Transverse colon (tissue), 4 donors: ENCODE measurements around the gene GLT8D2. TPM values are rescaled to one million over a fixed set of nuclear protein-coding genes. Genes with fewer than 3 reads are reported as not detected.

Experiments used
- DNase-seq: peaks from one replicate; pipeline ENCODE4 v3.0.0-alpha.2; 2019
- H3K27ac ChIP-seq, 4 donors: fragments of 200-600 bp; sonication (generic); 2 replicates each; pipeline ENCODE4 v1.5.1; 2016 to 2018; ENCODE audit warnings: inconsistent platforms in 4 of 4
- H3K27me3 ChIP-seq: fragments of 200-600 bp; sonication (generic); 2 replicates; pipeline ENCODE4 v1.5.1; 2017; ENCODE audit warnings: inconsistent platforms
- H3K36me3 ChIP-seq, 4 donors: fragments of 200-600 bp; sonication (generic); 2 replicates each; pipeline ENCODE4 v1.5.1; 2017 to 2019; ENCODE audit warnings: inconsistent platforms in 4 of 4
- H3K4me1 ChIP-seq, 4 donors: fragments of 200-600 bp; sonication (generic); 2 replicates each; pipeline ENCODE4 v1.5.1; 2017 to 2020; ENCODE audit warnings: inconsistent platforms in 4 of 4
- H3K4me3 ChIP-seq, 4 donors: fragments of 200-600 bp; sonication (generic); 1 replicate in 1 of 4; 2 replicates in 3 of 4; pipeline versions ENCODE4 v1.5.1 to v1.6.1; 2017 to 2019; ENCODE audit warnings: inconsistent platforms in 4 of 4
- H3K9me3 ChIP-seq, 2 donors: fragments of 200-600 bp; sonication (generic); 2 replicates each; pipeline ENCODE4 v1.5.1; 2017 to 2019; ENCODE audit warnings: inconsistent platforms in 2 of 2
- EP300 ChIP-seq: sonication (generic); formaldehyde crosslinking; IDR thresholded peaks from one replicate; pipeline ENCODE4 v1.6.1; 2017; ENCODE audit warnings: antibody characterized with exemption, low read depth
- POLR2A ChIP-seq: fragments of 450-650 bp; IDR thresholded peaks from one replicate; pipeline ENCODE4 v1.6.1; 2016; ENCODE audit warnings: antibody characterized with exemption, mild to moderate bottlenecking, moderate library complexity
- POLR2AphosphoS5 ChIP-seq, 3 donors: sonication (generic); formaldehyde crosslinking; IDR thresholded peaks; one replicate each; pipeline ENCODE4 v1.6.1; 2016; ENCODE audit warnings: antibody characterized with exemption in 3 of 3
- WGBS, 2 donors: methylation state at CpG; one replicate each; pipeline ENCODE4 v1.1.5; 2018; ENCODE audit warnings: low coverage in 1 of 2; 5-methylcytosine and 5-hydroxymethylcytosine counted together
- in situ Hi-C, 4 donors: fragments of 200-750 bp; cut with MboI; loops; one replicate each; pipeline versions ENCODE4 v1.15.0 to v1.15.1; 2017; ENCODE audit warnings: low sequenced_read_pairs in 3 of 4, low pct_ligation_motif_present in 1 of 4, low pct_unique_long_range_greater_than_20kb in 1 of 4
- intact Hi-C: fragments of 100-400 bp; cut with DNase I; formaldehyde crosslinking; loops from one replicate; pipeline ENCODE4 v1.15.1; 2023; ENCODE audit warnings: low total_unique reads
- total RNA-seq, 4 donors: library from RNA; depleted of rRNA; stranded (reverse); fragments of >200 nt; gene quantifications; one replicate each; pipeline ENCODE4 v1.1.0, GENCODE V29; 2016
- TF ChIP-seq, protein P1 (sequence below), 5 experiments: fragments of 200-600 bp in 3 of 5; fragments of 450-650 bp in 2 of 5; sonication (generic) in 3 of 5; IDR thresholded peaks; 1 replicate in 2 of 5; 2 replicates in 3 of 5; pipeline ENCODE4 v1.5.1; 2016 to 2017; ENCODE audit warnings: antibody characterized with exemption in 5 of 5, inconsistent platforms in 3 of 5, mild to moderate bottlenecking in 2 of 5, moderate library complexity in 1 of 5

Gene GLT8D2
- total RNA-seq, 4 donors from 2014 or later: 1.1 to 21.3 (median 3.8) TPM

DNA sequence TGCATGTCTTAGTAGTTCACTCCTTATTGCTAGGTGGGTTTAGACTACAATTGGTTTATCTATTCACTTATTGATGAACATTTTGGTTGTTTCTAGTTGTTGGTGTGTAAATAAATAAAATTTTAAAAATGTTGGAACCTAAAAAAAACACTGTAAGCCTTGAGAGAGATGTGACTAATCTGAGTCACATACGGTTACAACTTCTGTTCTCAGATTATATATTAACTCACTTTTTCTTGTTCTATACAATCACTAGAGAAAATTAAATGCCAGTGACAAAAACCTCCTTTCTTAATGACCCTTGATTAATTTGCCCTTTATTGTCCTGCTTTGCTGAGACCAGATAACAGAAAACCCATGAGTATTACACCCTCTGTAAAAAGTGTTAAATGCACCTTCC lies 91.4 kb downstream of the GLT8D2 start:
- WGBS, 2 donors: 11 to 46% methylated on average over 1 of the region's 1 CpG
- DNase-seq: no peak
- in situ Hi-C loops (loop anchor here in 2 of 4 donors (25.0 kb wide), 2 partner anchors 329 to 1154 kb away; partner anchors contain the start of gene WASHC4 (in 1 of the 2)), intact Hi-C loops (no loop called here)
- peaks cover 0 to 6% (median 0%) of the 10 kb centered on the region in 4 donors for H3K36me3 ChIP-seq
- no peaks in the 10 kb centered on the region for H3K9me3 ChIP-seq
- peaks cover 5 to 28% (median 14%) of the 10 kb centered on the region in 4 donors for H3K4me1 ChIP-seq
- TF ChIP-seq EP300 (no peak), POLR2A (no peak), POLR2AphosphoS5 (IDR thresholded peaks at IDR 0.05) (no peak)
- TF ChIP-seq, protein P1, sequence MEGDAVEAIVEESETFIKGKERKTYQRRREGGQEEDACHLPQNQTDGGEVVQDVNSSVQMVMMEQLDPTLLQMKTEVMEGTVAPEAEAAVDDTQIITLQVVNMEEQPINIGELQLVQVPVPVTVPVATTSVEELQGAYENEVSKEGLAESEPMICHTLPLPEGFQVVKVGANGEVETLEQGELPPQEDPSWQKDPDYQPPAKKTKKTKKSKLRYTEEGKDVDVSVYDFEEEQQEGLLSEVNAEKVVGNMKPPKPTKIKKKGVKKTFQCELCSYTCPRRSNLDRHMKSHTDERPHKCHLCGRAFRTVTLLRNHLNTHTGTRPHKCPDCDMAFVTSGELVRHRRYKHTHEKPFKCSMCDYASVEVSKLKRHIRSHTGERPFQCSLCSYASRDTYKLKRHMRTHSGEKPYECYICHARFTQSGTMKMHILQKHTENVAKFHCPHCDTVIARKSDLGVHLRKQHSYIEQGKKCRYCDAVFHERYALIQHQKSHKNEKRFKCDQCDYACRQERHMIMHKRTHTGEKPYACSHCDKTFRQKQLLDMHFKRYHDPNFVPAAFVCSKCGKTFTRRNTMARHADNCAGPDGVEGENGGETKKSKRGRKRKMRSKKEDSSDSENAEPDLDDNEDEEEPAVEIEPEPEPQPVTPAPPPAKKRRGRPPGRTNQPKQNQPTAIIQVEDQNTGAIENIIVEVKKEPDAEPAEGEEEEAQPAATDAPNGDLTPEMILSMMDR (IDR thresholded peaks at IDR 0.05): no peak
- H3K27ac ChIP-seq: no peak overlapping the region
- H3K4me3 ChIP-seq: no peak overlapping the region
- no peaks in the 10 kb centered on the region for H3K27me3 ChIP-seq

DNA sequence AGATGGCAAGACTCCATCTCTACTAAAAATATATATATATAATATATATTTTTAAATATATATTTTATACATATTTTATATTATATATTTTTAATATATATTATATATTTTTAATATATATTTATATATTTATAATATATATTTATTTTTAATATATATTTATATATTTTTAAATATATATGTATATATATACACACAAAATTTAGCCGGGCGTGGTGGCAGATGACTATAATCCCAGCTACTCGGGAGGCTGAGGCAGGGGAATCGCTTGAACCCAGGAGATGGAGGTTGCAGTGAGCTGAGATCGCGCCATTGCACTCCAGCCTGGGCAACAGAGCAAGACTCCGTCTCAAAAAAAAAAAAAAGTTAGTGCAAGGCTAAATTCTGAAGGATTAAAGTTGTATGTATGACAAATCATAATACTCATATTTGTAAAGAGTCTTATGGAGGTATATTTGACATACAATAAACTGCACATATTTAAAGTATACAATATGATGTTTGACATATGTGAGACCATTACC lies 92.1 kb downstream of the GLT8D2 start:
- Histone ChIP-seq H3K27me3 (no peaks in the 10 kb centered on the region), H3K27ac (peak overlapping the region; percentile 91 to 96 (median 92)), H3K4me3 (peak overlapping the region in 3 of 4 donors; percentile 53 to 87 (median 69)), H3K36me3 (peaks cover 0 to 13% (median 0%) of the 10 kb centered on the region in 4 donors), H3K9me3 (no peaks in the 10 kb centered on the region), H3K4me1 (peaks cover 5 to 27% (median 14%) of the 10 kb centered on the region in 4 donors)
- 87 to 91% methylated on average over 5 to 7 of the region's 7 CpGs for WGBS, 2 donors
- in situ Hi-C loops: loop anchor here in 2 of 4 donors (25.0 kb wide), 2 partner anchors 329 to 1154 kb away; partner anchors contain the start of gene WASHC4 (in 1 of the 2)
- TF ChIP-seq POLR2AphosphoS5 (IDR thresholded peaks at IDR 0.05): no peak
- TF ChIP-seq POLR2A: no peak
- TF ChIP-seq, protein P1 (IDR thresholded peaks at IDR 0.05): no peak
- no peak for TF ChIP-seq EP300
- no peak for DNase-seq
- intact Hi-C loops: no loop called here

DNA sequence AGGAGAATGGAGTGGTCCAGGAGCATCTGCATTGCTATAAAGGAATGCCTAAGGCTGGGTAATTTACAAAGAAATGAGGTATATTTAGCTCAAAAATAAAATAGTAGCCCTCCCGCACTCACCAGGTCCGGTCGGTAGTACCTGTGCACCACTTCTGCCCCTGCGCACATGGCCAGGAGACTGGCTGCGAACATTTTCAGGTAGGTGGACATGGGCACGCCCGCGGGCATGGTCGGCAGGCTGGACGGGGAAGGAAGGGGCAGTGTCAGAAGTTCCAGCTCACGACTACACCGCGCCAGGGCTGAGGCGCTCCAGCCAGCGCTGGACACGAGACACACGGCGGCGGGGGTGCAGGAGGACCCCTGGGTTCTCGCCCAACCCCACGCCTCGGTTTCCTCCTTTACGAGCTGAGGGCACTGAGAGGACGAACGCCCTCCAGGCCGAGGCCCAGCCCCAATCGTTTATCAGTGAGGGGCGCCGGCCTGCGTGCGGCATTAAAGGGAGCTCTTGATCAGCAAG lies 93.4 kb downstream of the GLT8D2 start:
- in situ Hi-C loops (loop anchor here in 2 of 4 donors (25.0 kb wide), 2 partner anchors 331 to 1156 kb away; partner anchors contain the start of gene WASHC4 (in 1 of the 2)), intact Hi-C loops (no loop called here)
- WGBS, 2 donors: 0% methylated on average over 3 to 30 of the region's 31 CpGs
- no peak for DNase-seq
- Histone ChIP-seq H3K4me1 (peaks cover 5 to 27% (median 14%) of the 10 kb centered on the region in 4 donors), H3K36me3 (peaks cover 0 to 20% (median 3%) of the 10 kb centered on the region in 4 donors), H3K27me3 (no peaks in the 10 kb centered on the region), H3K27ac (peak overlapping the region; percentile 91 to 96 (median 92)), H3K4me3 (peak overlapping the region; percentile 53 to 87 (median 64)), H3K9me3 (no peaks in the 10 kb centered on the region)
- TF ChIP-seq POLR2AphosphoS5 (IDR thresholded peaks at IDR 0.05): no peak
- TF ChIP-seq, protein P1 (IDR thresholded peaks at IDR 0.05): no peak
- no peak for TF ChIP-seq EP300

DNA sequence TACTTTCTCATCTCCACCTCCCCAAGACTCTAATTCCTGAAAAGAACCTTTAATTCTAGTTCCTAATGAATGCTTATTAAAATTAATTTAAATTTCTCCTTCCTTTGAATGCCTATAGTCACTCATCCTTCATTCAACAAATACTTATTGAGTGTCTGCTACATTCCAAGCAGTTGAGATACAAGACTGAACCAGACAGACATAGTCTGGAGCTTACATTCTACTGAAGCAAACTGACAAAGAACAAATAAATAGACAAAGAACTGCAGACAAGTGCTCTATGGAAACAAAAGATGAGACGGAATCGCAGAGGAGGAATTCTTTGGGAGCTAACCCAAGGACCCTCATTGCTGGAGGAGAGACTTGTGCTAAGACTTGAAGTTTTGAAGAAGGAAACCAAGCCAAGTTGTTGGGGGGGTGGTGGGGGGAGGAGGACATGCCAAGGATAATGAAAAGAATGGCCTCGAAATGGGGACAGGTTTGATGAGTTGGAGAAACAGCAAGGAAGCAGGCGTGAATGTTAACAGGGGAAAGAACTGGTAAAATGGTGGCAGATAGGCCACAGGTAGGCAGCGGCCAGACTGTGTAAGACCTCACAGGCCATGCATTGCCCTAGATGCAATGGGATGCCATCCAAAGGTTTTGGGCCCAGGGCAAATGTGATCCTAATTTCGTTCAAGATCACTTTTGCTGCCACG lies 94.0 kb downstream of the GLT8D2 start:
- TF ChIP-seq, protein P1 (IDR thresholded peaks at IDR 0.05): no peak
- TF ChIP-seq EP300 (no peak), POLR2AphosphoS5 (IDR thresholded peaks at IDR 0.05) (no peak), POLR2A (no peak)
- intact Hi-C loops (no loop called here), in situ Hi-C loops (loop anchor here in 2 of 4 donors (25.0 kb wide), 2 partner anchors 331 to 1156 kb away; partner anchors contain the start of gene WASHC4 (in 1 of the 2))
- 28 to 48% methylated on average over 4 to 7 of the region's 7 CpGs for WGBS, 2 donors
- DNase-seq: no peak
- H3K4me3 ChIP-seq: peak overlapping the region; percentile 53 to 87 (median 64)
- peaks cover 0 to 24% (median 5%) of the 10 kb centered on the region in 4 donors for H3K36me3 ChIP-seq
- peaks cover 5 to 27% (median 14%) of the 10 kb centered on the region in 4 donors for H3K4me1 ChIP-seq
- H3K9me3 ChIP-seq: no peaks in the 10 kb centered on the region
- no peaks in the 10 kb centered on the region for H3K27me3 ChIP-seq
- H3K27ac ChIP-seq: peak overlapping the region; percentile 91 to 96 (median 92)
